LHCN-M2 (cell line): ENCODE measurements around the gene MTCL1. TPM values are rescaled to one million over a fixed set of nuclear protein-coding genes. Genes with fewer than 3 reads are reported as not detected.

Experiments used
- DNase-seq: peaks from one replicate; pipeline ENCODE4 v3.0.0-alpha.2; 2012; ENCODE audit warnings: low read depth
- total RNA-seq: library from RNA; depleted of rRNA; stranded (reverse); fragments of >200 nt; gene quantifications from 2 replicates; pipeline ENCODE4 v1.2.3, GENCODE V29; 2014

The MTCL1 gene
- total RNA-seq, 1 experiment from 2014 or later, result 16.1 TPM

GRCh38 chr18:8807488-8807805 lies 102.1 kb downstream of the MTCL1 start:
- DNase-seq, result no peak

GRCh38 chr18:8808001-8808400 lies 102.6 kb downstream of the MTCL1 start:
- no peak for DNase-seq

- DNase-seq, result no peak
These were observed 104.2 kb downstream of the MTCL1 start for GRCh38 chr18:8809514-8809913.

- no peak for DNase-seq
These were observed 104.8 kb downstream of the MTCL1 start for GRCh38 chr18:8810157-8810556.

- no peak for DNase-seq
These were observed 105.8 kb downstream of the MTCL1 start for GRCh38 chr18:8811115-8811514.

GRCh38 chr18:8812631-8813030 lies 107.3 kb downstream of the MTCL1 start:
- DNase-seq, result no peak

- no peak for DNase-seq
These were observed 108.3 kb downstream of the MTCL1 start for GRCh38 chr18:8813611-8814010.

GRCh38 chr18:8814206-8814605 lies 108.8 kb downstream of the MTCL1 start:
- no peak for DNase-seq

GRCh38 chr18:8816220-8816619 lies 110.9 kb downstream of the MTCL1 start:
- DNase-seq, result no peak

- no peak for DNase-seq
These were observed 111.5 kb downstream of the MTCL1 start for GRCh38 chr18:8816816-8817215.

GRCh38 chr18:8818982-8819381 lies 113.6 kb downstream of the MTCL1 start:
- DNase-seq, result no peak

- no peak for DNase-seq
These were observed 115.2 kb downstream of the MTCL1 start for GRCh38 chr18:8820396-8821082.

- DNase-seq, result no peak
These were observed 115.7 kb downstream of the MTCL1 start for GRCh38 chr18:8821083-8821465.

- no peak for DNase-seq
These were observed 116.2 kb downstream of the MTCL1 start for GRCh38 chr18:8821531-8821930.

GRCh38 chr18:8822643-8823042 lies 117.3 kb downstream of the MTCL1 start:
- no peak for DNase-seq

GRCh38 chr18:8823530-8823929 lies 118.2 kb downstream of the MTCL1 start:
- no peak for DNase-seq

- DNase-seq, result no peak
These were observed 119.5 kb downstream of the MTCL1 start for GRCh38 chr18:8824846-8825245.

GRCh38 chr18:8825273-8825672 lies 119.9 kb downstream of the MTCL1 start:
- DNase-seq, result no peak

GRCh38 chr18:8825729-8826375 lies 120.5 kb downstream of the MTCL1 start:
- DNase-seq, result no peak

- DNase-seq, result no peak
These were observed 121.2 kb downstream of the MTCL1 start for GRCh38 chr18:8826514-8826913.

GRCh38 chr18:8826971-8827370 lies 121.6 kb downstream of the MTCL1 start:
- DNase-seq, result no peak

- DNase-seq, result no peak
These were observed 122.9 kb downstream of the MTCL1 start for GRCh38 chr18:8828300-8828699.

GRCh38 chr18:8828798-8829197 lies 123.4 kb downstream of the MTCL1 start:
- no peak for DNase-seq
